ENCODE results near the gene PRUNE2.

The PRUNE2 gene

GRCh38 chr9:76609285-76610010 lies 296.5 kb downstream of the PRUNE2 start:
- H3K27me3 ChIP-seq (ENCODE audit: insufficient read depth, low read length, poor library complexity), result no peaks in the 10 kb centered on the region
- no peak overlapping the region for H3K4me3 ChIP-seq (ENCODE audit: low read length)
- H3K27ac ChIP-seq (ENCODE audit: low read depth, low read length), result no peak overlapping the region
- no peak overlapping the region for H4K8ac ChIP-seq (ENCODE audit: low read depth, low read length)
- DNase-seq, result no peak
- no peaks in the 10 kb centered on the region for H3K36me3 ChIP-seq (ENCODE audit: control insufficient read depth, insufficient read depth, low read length)
- WGBS (ENCODE audit: extremely low coverage, insufficient coverage, low lambda C conversion rate), result no CpG with 5 or more reads among the region's 6 CpGs
- no peak overlapping the region for H2BK120ac ChIP-seq (ENCODE audit: low read depth, low read length)
- no peak overlapping the region for H3K56ac ChIP-seq (ENCODE audit: low read length)
- no peaks in the 10 kb centered on the region for H3K4me1 ChIP-seq (ENCODE audit: control insufficient read depth, low read depth, low read length)
- H3K9ac ChIP-seq (ENCODE audit: low read length), result no peak overlapping the region
- H3K4ac ChIP-seq (ENCODE audit: low read depth, low read length), result no peak overlapping the region
- H3K4me2 ChIP-seq (ENCODE audit: low read length), result no peak overlapping the region
- H3K79me1 ChIP-seq (ENCODE audit: low read length), result no peaks in the 10 kb centered on the region
- H2BK5ac ChIP-seq (ENCODE audit: low read length), result no peak overlapping the region
- H3K18ac ChIP-seq (ENCODE audit: low read length), result no peak overlapping the region
- H2BK15ac ChIP-seq (replicated peaks; ENCODE audit: low read depth), result no peak overlapping the region
- H3K79me2 ChIP-seq (ENCODE audit: control insufficient read depth, insufficient read depth, low read length), result no peaks in the 10 kb centered on the region
- no peak overlapping the region for H3K23ac ChIP-seq (ENCODE audit: low read length)
- H2AK5ac ChIP-seq (ENCODE audit: low read length), result no peak overlapping the region
- H4K5ac ChIP-seq (ENCODE audit: low read length), result no peak overlapping the region

- Histone ChIP-seq H3K56ac (ENCODE audit: low read length) (no peak overlapping the region), H3K18ac (ENCODE audit: low read length) (no peak overlapping the region), H3K79me2 (ENCODE audit: control insufficient read depth, insufficient read depth, low read length) (no peaks in the 10 kb centered on the region), H3K23ac (ENCODE audit: low read length) (no peak overlapping the region), H3K9ac (ENCODE audit: low read length) (no peak overlapping the region), H4K5ac (ENCODE audit: low read length) (no peak overlapping the region), H3K79me1 (ENCODE audit: low read length) (no peaks in the 10 kb centered on the region), H3K27ac (ENCODE audit: low read depth, low read length) (no peak overlapping the region), H3K4me3 (ENCODE audit: low read length) (no peak overlapping the region), H2BK15ac (replicated peaks; ENCODE audit: low read depth) (no peak overlapping the region), H2AK5ac (ENCODE audit: low read length) (no peak overlapping the region), H2BK120ac (ENCODE audit: low read depth, low read length) (no peak overlapping the region), H3K4me1 (ENCODE audit: control insufficient read depth, low read depth, low read length) (no peaks in the 10 kb centered on the region), H3K36me3 (ENCODE audit: control insufficient read depth, insufficient read depth, low read length) (no peaks in the 10 kb centered on the region), H2BK5ac (ENCODE audit: low read length) (no peak overlapping the region), H3K4me2 (ENCODE audit: low read length) (no peak overlapping the region), H3K4ac (ENCODE audit: low read depth, low read length) (no peak overlapping the region), H4K8ac (ENCODE audit: low read depth, low read length) (no peak overlapping the region), H3K27me3 (ENCODE audit: insufficient read depth, low read length, poor library complexity) (no peaks in the 10 kb centered on the region)
- no CpG with 5 or more reads among the region's 4 CpGs for WGBS (ENCODE audit: extremely low coverage, insufficient coverage, low lambda C conversion rate)
- DNase-seq, result no peak
Observed at GRCh38 chr9:76608575-76609273, 297.2 kb downstream of the PRUNE2 start.

- Histone ChIP-seq H3K79me2 (ENCODE audit: control insufficient read depth, insufficient read depth, low read length) (no peaks in the 10 kb centered on the region), H3K56ac (ENCODE audit: low read length) (no peak overlapping the region), H3K79me1 (ENCODE audit: low read length) (no peaks in the 10 kb centered on the region), H3K4me1 (ENCODE audit: control insufficient read depth, low read depth, low read length) (no peaks in the 10 kb centered on the region), H3K4me2 (ENCODE audit: low read length) (no peak overlapping the region), H4K5ac (ENCODE audit: low read length) (no peak overlapping the region), H2BK15ac (replicated peaks; ENCODE audit: low read depth) (no peak overlapping the region), H3K23ac (ENCODE audit: low read length) (no peak overlapping the region), H3K4ac (ENCODE audit: low read depth, low read length) (no peak overlapping the region), H2AK5ac (ENCODE audit: low read length) (no peak overlapping the region), H2BK120ac (ENCODE audit: low read depth, low read length) (no peak overlapping the region), H3K36me3 (ENCODE audit: control insufficient read depth, insufficient read depth, low read length) (no peaks in the 10 kb centered on the region), H3K4me3 (ENCODE audit: low read length) (no peak overlapping the region), H3K27me3 (ENCODE audit: insufficient read depth, low read length, poor library complexity) (no peaks in the 10 kb centered on the region), H3K18ac (ENCODE audit: low read length) (no peak overlapping the region), H3K27ac (ENCODE audit: low read depth, low read length) (no peak overlapping the region), H4K8ac (ENCODE audit: low read depth, low read length) (no peak overlapping the region), H3K9ac (ENCODE audit: low read length) (no peak overlapping the region), H2BK5ac (ENCODE audit: low read length) (no peak overlapping the region)
- no CpG with 5 or more reads among the region's 4 CpGs for WGBS (ENCODE audit: extremely low coverage, insufficient coverage, low lambda C conversion rate)
- no peak for DNase-seq
Observed at GRCh38 chr9:76607730-76608436, 298.0 kb downstream of the PRUNE2 start.

GRCh38 chr9:76605321-76605900 lies 300.5 kb downstream of the PRUNE2 start:
- no CpG with 5 or more reads among the region's 5 CpGs for WGBS (ENCODE audit: extremely low coverage, insufficient coverage, low lambda C conversion rate)
- Histone ChIP-seq H3K4me3 (ENCODE audit: low read length) (no peak overlapping the region), H3K27ac (ENCODE audit: low read depth, low read length) (no peak overlapping the region), H3K18ac (ENCODE audit: low read length) (no peak overlapping the region), H3K79me1 (ENCODE audit: low read length) (no peaks in the 10 kb centered on the region), H2BK5ac (ENCODE audit: low read length) (no peak overlapping the region), H3K4me1 (ENCODE audit: control insufficient read depth, low read depth, low read length) (no peaks in the 10 kb centered on the region), H4K8ac (ENCODE audit: low read depth, low read length) (no peak overlapping the region), H3K4me2 (ENCODE audit: low read length) (no peak overlapping the region), H3K56ac (ENCODE audit: low read length) (no peak overlapping the region), H3K4ac (ENCODE audit: low read depth, low read length) (no peak overlapping the region), H4K5ac (ENCODE audit: low read length) (no peak overlapping the region), H3K36me3 (ENCODE audit: control insufficient read depth, insufficient read depth, low read length) (no peaks in the 10 kb centered on the region), H2AK5ac (ENCODE audit: low read length) (no peak overlapping the region), H3K23ac (ENCODE audit: low read length) (no peak overlapping the region), H3K27me3 (ENCODE audit: insufficient read depth, low read length, poor library complexity) (no peaks in the 10 kb centered on the region), H2BK120ac (ENCODE audit: low read depth, low read length) (no peak overlapping the region), H2BK15ac (replicated peaks; ENCODE audit: low read depth) (no peak overlapping the region), H3K79me2 (ENCODE audit: control insufficient read depth, insufficient read depth, low read length) (no peaks in the 10 kb centered on the region), H3K9ac (ENCODE audit: low read length) (no peak overlapping the region)
- DNase-seq, result no peak

- H3K27me3 ChIP-seq (ENCODE audit: insufficient read depth, low read length, poor library complexity), result no peaks in the 10 kb centered on the region
- no peak for DNase-seq
Observed at GRCh38 chr9:76603931-76604570, 301.9 kb downstream of the PRUNE2 start.

More at GRCh38 chr9:76603931-76604570, 301.9 kb downstream of the PRUNE2 start:
- Histone ChIP-seq H4K5ac (ENCODE audit: low read length) (no peak overlapping the region), H3K4me3 (ENCODE audit: low read length) (no peak overlapping the region), H2BK120ac (ENCODE audit: low read depth, low read length) (no peak overlapping the region), H2BK5ac (ENCODE audit: low read length) (no peak overlapping the region), H3K23ac (ENCODE audit: low read length) (no peak overlapping the region), H3K27ac (ENCODE audit: low read depth, low read length) (no peak overlapping the region), H3K79me1 (ENCODE audit: low read length) (no peaks in the 10 kb centered on the region), H2AK5ac (ENCODE audit: low read length) (no peak overlapping the region), H3K56ac (ENCODE audit: low read length) (no peak overlapping the region), H3K79me2 (ENCODE audit: control insufficient read depth, insufficient read depth, low read length) (no peaks in the 10 kb centered on the region), H2BK15ac (replicated peaks; ENCODE audit: low read depth) (no peak overlapping the region), H3K9ac (ENCODE audit: low read length) (no peak overlapping the region), H4K8ac (ENCODE audit: low read depth, low read length) (no peak overlapping the region), H3K4me2 (ENCODE audit: low read length) (no peak overlapping the region), H3K18ac (ENCODE audit: low read length) (no peak overlapping the region), H3K4ac (ENCODE audit: low read depth, low read length) (no peak overlapping the region), H3K4me1 (ENCODE audit: control insufficient read depth, low read depth, low read length) (no peaks in the 10 kb centered on the region), H3K36me3 (ENCODE audit: control insufficient read depth, insufficient read depth, low read length) (no peaks in the 10 kb centered on the region)
- WGBS (ENCODE audit: extremely low coverage, insufficient coverage, low lambda C conversion rate), result no CpG with 5 or more reads among the region's 3 CpGs
